ENCODE measurements around the gene MLLT1. TPM values are rescaled to one million over a fixed set of nuclear protein-coding genes. Genes with fewer than 3 reads are reported as not detected.
A peak's percentile ranks its signal among the peaks of the same experiment; 100 is the strongest.

MLLT1 gene
- total and polyA plus RNA-seq, 2 of the 8 experiments (the other 6 are each of a cell fraction or from before 2014, with no cell fraction given), result 18.8 to 45.1 TPM

DNA sequence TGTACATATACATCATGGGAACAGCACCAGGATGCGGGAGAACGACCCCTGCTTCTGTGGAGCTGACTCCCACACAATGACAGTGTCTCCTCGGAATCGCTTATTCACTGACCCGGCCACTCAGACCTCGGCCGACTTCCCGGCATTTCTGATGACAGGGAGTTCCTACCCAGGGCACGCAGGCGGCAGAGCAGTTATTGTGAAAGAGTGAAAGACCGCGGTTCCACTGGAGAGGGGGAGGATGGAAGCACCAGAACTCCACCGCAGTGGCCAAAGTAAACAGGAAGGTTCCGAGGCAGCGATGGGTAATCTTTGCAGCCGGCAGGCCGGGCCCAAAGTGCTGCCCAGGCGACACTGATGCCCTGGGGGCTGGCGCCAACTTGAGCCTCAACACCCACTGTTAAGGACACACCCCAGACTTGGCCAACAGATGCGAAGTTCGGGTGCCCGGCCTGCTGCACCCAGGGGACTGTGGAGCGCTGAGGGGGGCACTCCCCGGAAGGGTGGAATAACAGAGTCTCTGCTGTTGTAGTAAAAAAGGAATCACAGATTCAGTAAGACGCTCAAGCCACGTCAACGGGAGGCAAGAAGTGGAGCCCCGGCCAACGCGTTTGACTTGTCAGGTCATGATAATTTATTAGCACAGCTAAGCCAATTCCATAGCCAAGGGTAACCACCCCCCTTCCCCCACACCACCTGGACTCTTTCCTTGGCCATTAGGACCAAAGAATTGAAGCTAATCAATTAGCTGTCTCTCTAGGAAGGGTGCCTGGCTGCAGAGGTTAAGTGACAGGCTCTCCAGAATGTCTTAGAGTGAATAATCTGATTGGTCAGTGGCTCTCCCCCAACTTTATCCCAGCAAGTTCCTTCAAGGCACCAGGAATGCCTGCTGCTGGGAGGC is 5.8 kb downstream of the MLLT1 start:
- H3K4me3 ChIP-seq (ENCODE audit: extremely low read depth in 1 of 4, insufficient read depth in 2 of 4, low read depth in 3 of 4, low read length in 4 of 4), result no peak overlapping the region; a peak in 1 of 8 replicates
- H3K4me2 ChIP-seq (ENCODE audit: insufficient read depth in 1 of 2, low read depth in 2 of 2, low read length in 2 of 2), result peak overlapping the region in 1 of 2 experiments; percentile 55; a peak in 1 of 4 replicates
- H4K5ac ChIP-seq (ENCODE audit: insufficient read length, low read depth, low read length), result no peak overlapping the region
- WGBS, 2 experiments (ENCODE audit: extremely low coverage in 1 of 2, insufficient coverage in 1 of 2, insufficient read length in 1 of 2, insufficient replicate concordance in 2 of 2, low coverage in 1 of 2, low lambda C conversion rate in 2 of 2, missing lambda C conversion rate in 1 of 2), result 88% methylated on average over 30 of the region's 30 CpGs; no CpG with 5 or more reads in 1 of the 2 experiments
- no peak overlapping the region for H2BK120ac ChIP-seq (replicated peaks; ENCODE audit: low read depth, low read length)
- H3K9me3 ChIP-seq (ENCODE audit: insufficient read depth in 2 of 2, low read depth in 1 of 2, low read length in 1 of 2), result no peaks in the 10 kb centered on the region
- H3K79me2 ChIP-seq (ENCODE audit: control insufficient read depth in 1 of 2, insufficient read depth in 2 of 2, low read length in 2 of 2), result peaks cover 27 to 96% of the 10 kb centered on the region in 2 experiments
- no peak overlapping the region for H3K56ac ChIP-seq (replicated peaks; ENCODE audit: insufficient read length, low read depth, low read length)
- H3K4ac ChIP-seq (replicated peaks; ENCODE audit: insufficient read length, low read depth, low read length), result no peak overlapping the region
- no peak overlapping the region for H2BK15ac ChIP-seq (ENCODE audit: low read length)
- H3K9ac ChIP-seq (replicated peaks in 1 of 4; ENCODE audit: extremely low read depth in 1 of 4, low read depth in 3 of 4, low read length in 3 of 4), result no peak overlapping the region
- peaks cover 0 to 12% (median 7%) of the 10 kb centered on the region in 4 experiments; a peak in 3 of 8 replicates for H3K36me3 ChIP-seq (ENCODE audit: control insufficient read depth in 2 of 4, insufficient read depth in 4 of 4, low read length in 3 of 4)
- no peak overlapping the region for H4K8ac ChIP-seq (ENCODE audit: extremely low read depth, insufficient read depth, low read length)
- peaks cover 43% of the 10 kb centered on the region for H3K79me1 ChIP-seq (ENCODE audit: low read depth, low read length)
- H3K23ac ChIP-seq (ENCODE audit: insufficient read length), result no peak overlapping the region
- H2AK5ac ChIP-seq (ENCODE audit: low read depth, low read length), result no peak overlapping the region
- DNase-seq (ENCODE audit: low read depth in 1 of 2, low spot score in 2 of 2) (no peak), FAIRE-seq (no peak)
- no peaks in the 10 kb centered on the region; a peak in 1 of 7 replicates for H3K27me3 ChIP-seq (replicated peaks in 1 of 4; ENCODE audit: control insufficient read depth in 3 of 4, extremely low read depth in 1 of 4, insufficient read depth in 3 of 4, low read length in 3 of 4)
- peaks cover 54 to 66% of the 10 kb centered on the region in 2 experiments for H4K20me1 ChIP-seq (replicated peaks in 1 of 2; ENCODE audit: control insufficient read depth in 1 of 2, insufficient read depth in 2 of 2, low read length in 2 of 2)
- POLR2A ChIA-PET (ENCODE audit: partially characterized antibody), result interaction anchor here (0.6 to 1.1 kb wide), 2 partner anchors 55 to 374 kb away, joined by 3 read pairs; no protein-coding TSS in a partner anchor
- H2AFZ ChIP-seq (ENCODE audit: low read length), result no peak overlapping the region
- no peak overlapping the region for H4K91ac ChIP-seq (replicated peaks; ENCODE audit: insufficient read length, low read length)
- H3K14ac ChIP-seq (ENCODE audit: insufficient read length), result no peak overlapping the region
- no peak overlapping the region for H2BK5ac ChIP-seq (ENCODE audit: low read depth, low read length)
- H2BK12ac ChIP-seq (ENCODE audit: low read depth, low read length), result no peak overlapping the region
- H3K23me2 ChIP-seq (ENCODE audit: low read depth, low read length), result peaks cover 3% of the 10 kb centered on the region; the same call in 1 of the 2 replicates
- CTCF ChIA-PET (ENCODE audit: partially characterized antibody), result interaction anchor here (0.6 to 1.5 kb wide), 3 partner anchors 13 to 575 kb away, joined by 4 to 10 read pairs (median 4); no protein-coding TSS in a partner anchor
- H3K18ac ChIP-seq (ENCODE audit: extremely low read depth, low read length), result no peak overlapping the region
- H2BK20ac ChIP-seq (ENCODE audit: low read length), result no peak overlapping the region
- no peak overlapping the region for H3K27ac ChIP-seq (ENCODE audit: low read depth, low read length)
- H3K4me1 ChIP-seq (replicated peaks in 1 of 4; ENCODE audit: control insufficient read depth in 3 of 4, insufficient read depth in 4 of 4, low read length in 3 of 4), result peaks cover 6 to 49% (median 23%) of the 10 kb centered on the region in 4 experiments
- TF ChIP-seq EGR1 (IDR thresholded peaks at IDR 0.05; ENCODE audit: borderline replicate concordance, low read depth, low read length) (no peak), TAF7 (optimal IDR thresholded peaks at IDR 0.05; ENCODE audit: borderline replicate concordance, low read depth, low read length) (no peak), GABPA (IDR thresholded peaks at IDR 0.05; ENCODE audit: borderline replicate concordance, insufficient read depth, low read length) (no peak), POLR2A (IDR thresholded peaks at IDR 0.05; ENCODE audit: control extremely low read depth in 1 of 2, low read depth in 2 of 2, low read length in 2 of 2) (no peak), SIRT6 (IDR thresholded peaks at IDR 0.05; ENCODE audit: low read length) (no peak), FOSL1 (IDR thresholded peaks at IDR 0.05; ENCODE audit: insufficient read depth, low read depth, low read length) (no peak), HDAC2 (IDR thresholded peaks at IDR 0.05; ENCODE audit: borderline replicate concordance in 1 of 2, low read depth in 2 of 2, low read length in 2 of 2) (no peak)
- TF ChIP-seq, protein P1, sequence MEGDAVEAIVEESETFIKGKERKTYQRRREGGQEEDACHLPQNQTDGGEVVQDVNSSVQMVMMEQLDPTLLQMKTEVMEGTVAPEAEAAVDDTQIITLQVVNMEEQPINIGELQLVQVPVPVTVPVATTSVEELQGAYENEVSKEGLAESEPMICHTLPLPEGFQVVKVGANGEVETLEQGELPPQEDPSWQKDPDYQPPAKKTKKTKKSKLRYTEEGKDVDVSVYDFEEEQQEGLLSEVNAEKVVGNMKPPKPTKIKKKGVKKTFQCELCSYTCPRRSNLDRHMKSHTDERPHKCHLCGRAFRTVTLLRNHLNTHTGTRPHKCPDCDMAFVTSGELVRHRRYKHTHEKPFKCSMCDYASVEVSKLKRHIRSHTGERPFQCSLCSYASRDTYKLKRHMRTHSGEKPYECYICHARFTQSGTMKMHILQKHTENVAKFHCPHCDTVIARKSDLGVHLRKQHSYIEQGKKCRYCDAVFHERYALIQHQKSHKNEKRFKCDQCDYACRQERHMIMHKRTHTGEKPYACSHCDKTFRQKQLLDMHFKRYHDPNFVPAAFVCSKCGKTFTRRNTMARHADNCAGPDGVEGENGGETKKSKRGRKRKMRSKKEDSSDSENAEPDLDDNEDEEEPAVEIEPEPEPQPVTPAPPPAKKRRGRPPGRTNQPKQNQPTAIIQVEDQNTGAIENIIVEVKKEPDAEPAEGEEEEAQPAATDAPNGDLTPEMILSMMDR (IDR thresholded peaks at IDR 0.05; ENCODE audit: control extremely low read depth in 1 of 3, insufficient read depth in 1 of 3, low read depth in 1 of 3, low read length in 3 of 3), result no peak
